ENCODE results near the gene SPACA1. TPM values are rescaled to one million over a fixed set of nuclear protein-coding genes. Genes with fewer than 3 reads are reported as not detected.

Gene SPACA1
- total and polyA plus RNA-seq, 9 of the 15 experiments (the other 6 are each of a cell fraction or from before 2014, with no cell fraction given), result not detected

DNA sequence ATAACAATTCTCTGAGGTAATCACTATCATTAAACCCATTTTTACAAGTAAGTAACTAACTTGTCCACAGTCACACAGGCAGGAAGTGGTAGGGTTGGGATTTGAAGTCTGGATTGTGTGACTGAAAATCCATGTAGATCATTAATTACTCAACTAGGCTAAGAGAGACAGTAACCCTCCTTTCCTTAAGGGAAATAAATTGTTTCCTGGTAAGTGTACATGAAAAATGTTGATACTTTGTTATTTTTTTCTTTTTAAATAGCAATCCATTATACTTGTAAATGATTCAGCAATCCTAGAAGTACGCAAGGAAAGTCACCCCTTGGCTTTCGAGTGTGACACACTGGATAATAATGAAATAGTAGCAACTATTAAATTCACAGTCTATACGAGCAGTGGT lies 11.6 kb downstream of the SPACA1 start:
- CTCF ChIA-PET (ENCODE audit: low intra/inter-chr PET ratio), result no interaction called here
- ATAC-seq, result no peak
- Histone ChIP-seq H3K9me3 (replicated peaks; ENCODE audit: control insufficient read depth, insufficient read depth, low read depth, low read length) (no peaks in the 10 kb centered on the region), H2AFZ (ENCODE audit: low read depth, low read length) (no peak overlapping the region), H3K36me3 (ENCODE audit: control insufficient read depth, insufficient read depth, low read length) (no peaks in the 10 kb centered on the region), H3K79me2 (ENCODE audit: control insufficient read depth, insufficient read depth, low read length) (no peaks in the 10 kb centered on the region), H3K4me1 (replicated peaks in 1 of 2; ENCODE audit: control insufficient read depth in 2 of 2, insufficient read depth in 2 of 2, low read length in 2 of 2) (no peaks in the 10 kb centered on the region), H3K4me2 (ENCODE audit: insufficient read depth, low read length) (no peak overlapping the region), H4K20me1 (replicated peaks; ENCODE audit: control insufficient read depth, insufficient read depth, low read length) (no peaks in the 10 kb centered on the region), H3K9ac (ENCODE audit: insufficient read depth in 1 of 2, low read depth in 2 of 2, low read length in 2 of 2) (no peak overlapping the region), H3K27ac (ENCODE audit: extremely low read depth, low read depth, low read length) (no peak overlapping the region), H3K4me3 (no peak overlapping the region), H3K27me3 (ENCODE audit: control insufficient read depth in 2 of 2, insufficient read depth in 2 of 2, low read length in 2 of 2) (peaks cover 4 to 13% of the 10 kb centered on the region in 2 experiments; a peak in 4 of 5 replicates), H3K9me1 (ENCODE audit: control insufficient read depth, insufficient read depth, low read length) (no peaks in the 10 kb centered on the region)
- DNase-seq (ENCODE audit: extremely low read depth in 1 of 4, low spot score in 3 of 4), result no peak
- whole genome bisulfite sequencing (ENCODE audit: insufficient coverage, low coverage, missing lambda C conversion rate), result 0% methylated on average over 3 of the region's 3 CpGs
- in situ Hi-C loops (cut with MboI) (no loop called here), intact Hi-C loops (cut with micrococcal nuclease) (no loop called here)
- FAIRE-seq, result no peak
- no TSS peak for BruUV-seq (replicated peaks)
- POLR2A ChIA-PET, result no interaction called here
- TF ChIP-seq ZKSCAN8 (CRISPR knock-in tag; IDR thresholded peaks at IDR 0.05) (no peak), SMARCA4 (IDR thresholded peaks at IDR 0.05) (no peak), ZNF384 (IDR thresholded peaks at IDR 0.05; ENCODE audit: low read depth, low read length) (no peak), YY1 (IDR thresholded peaks at IDR 0.05; ENCODE audit: borderline replicate concordance in 1 of 3, control insufficient read depth in 1 of 3, extremely low read depth in 1 of 3, insufficient read depth in 3 of 3, insufficient read length in 1 of 3, insufficient replicate concordance in 2 of 3, low read depth in 1 of 3, low read length in 2 of 3) (no peak), MYC (IDR thresholded peaks at IDR 0.05; ENCODE audit: low read depth, low read length) (no peak), MYC (CRISPR knock-in tag; IDR thresholded peaks at IDR 0.05; ENCODE audit: borderline replicate concordance, low read depth) (no peak), NR2C1 (IDR thresholded peaks at IDR 0.05) (no peak), NR2C1 (tag; IDR thresholded peaks at IDR 0.05) (no peak), ARID2 (IDR thresholded peaks at IDR 0.05) (no peak), CHD2 (IDR thresholded peaks at IDR 0.05; ENCODE audit: low read depth, low read length) (no peak), NCOR1 (IDR thresholded peaks at IDR 0.05) (no peak), ZNF318 (IDR thresholded peaks at IDR 0.05; ENCODE audit: borderline replicate concordance in 1 of 2, low read depth in 1 of 2) (no peak)
- TF ChIP-seq, protein P1, sequence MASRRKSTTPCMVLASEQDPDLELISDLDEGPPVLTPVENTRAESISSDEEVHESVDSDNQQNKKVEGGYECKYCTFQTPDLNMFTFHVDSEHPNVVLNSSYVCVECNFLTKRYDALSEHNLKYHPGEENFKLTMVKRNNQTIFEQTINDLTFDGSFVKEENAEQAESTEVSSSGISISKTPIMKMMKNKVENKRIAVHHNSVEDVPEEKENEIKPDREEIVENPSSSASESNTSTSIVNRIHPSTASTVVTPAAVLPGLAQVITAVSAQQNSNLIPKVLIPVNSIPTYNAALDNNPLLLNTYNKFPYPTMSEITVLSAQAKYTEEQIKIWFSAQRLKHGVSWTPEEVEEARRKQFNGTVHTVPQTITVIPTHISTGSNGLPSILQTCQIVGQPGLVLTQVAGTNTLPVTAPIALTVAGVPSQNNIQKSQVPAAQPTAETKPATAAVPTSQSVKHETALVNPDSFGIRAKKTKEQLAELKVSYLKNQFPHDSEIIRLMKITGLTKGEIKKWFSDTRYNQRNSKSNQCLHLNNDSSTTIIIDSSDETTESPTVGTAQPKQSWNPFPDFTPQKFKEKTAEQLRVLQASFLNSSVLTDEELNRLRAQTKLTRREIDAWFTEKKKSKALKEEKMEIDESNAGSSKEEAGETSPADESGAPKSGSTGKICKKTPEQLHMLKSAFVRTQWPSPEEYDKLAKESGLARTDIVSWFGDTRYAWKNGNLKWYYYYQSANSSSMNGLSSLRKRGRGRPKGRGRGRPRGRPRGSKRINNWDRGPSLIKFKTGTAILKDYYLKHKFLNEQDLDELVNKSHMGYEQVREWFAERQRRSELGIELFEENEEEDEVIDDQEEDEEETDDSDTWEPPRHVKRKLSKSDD (conservative IDR thresholded peaks at IDR 0.05; ENCODE audit: low read length), result no peak

Data from K562 (cell line).